HEK293 (cell line): Measurements from ENCODE around the gene ARID1A.

Source experiments
- CTCF ChIA-PET: fragments of 350-600 bp; formaldehyde crosslinking; extraction: SDS; loops from one replicate; lab custom pipeline; 2021; ENCODE audit warnings: antibody characterized with exemption; lab: Yijun Ruan, JAX
- POLR2A ChIA-PET: fragments of 300-600 bp; formaldehyde crosslinking; extraction: SDS; loops from one replicate; lab custom pipeline; 2020; ENCODE audit warnings: antibody characterized with exemption, inconsistent platforms; lab: Yijun Ruan, JAX
- H3K27ac ChIP-seq: fragments of 200-500 bp; sonication (Bioruptor generic); 2 replicates; pipeline ENCODE4 v1.5.1; 2014; ENCODE audit warnings: low read depth, low read length, control low read depth, inconsistent platforms; ENCODE audit errors: extremely low read depth
- H3K36me3 ChIP-seq, 2 experiments: fragments of 200-500 bp in 1 of 2; sonication (Bioruptor generic) in 1 of 2; 1 replicate in 1 of 2; 2 replicates in 1 of 2; pipeline ENCODE4 v1.5.1; 2014 to 2017; ENCODE audit warnings: inconsistent platforms in 2 of 2, low read length in 2 of 2; ENCODE audit not compliant: control insufficient read depth in 2 of 2, insufficient read depth in 1 of 2
- H3K4me1 ChIP-seq: fragments of 200-500 bp; sonication (Bioruptor generic); 2 replicates; pipeline ENCODE4 v1.5.1; 2014; ENCODE audit warnings: mild to moderate bottlenecking, low read length, inconsistent platforms; ENCODE audit not compliant: control insufficient read depth, insufficient read depth
- H3K4me3 ChIP-seq: 2 replicates; pipeline ENCODE4 v1.5.1; 2011; ENCODE audit warnings: low read depth, mild to moderate bottlenecking, control low read depth, low read length, moderate library complexity
- H3K9me3 ChIP-seq: fragments of 200-500 bp; sonication (Bioruptor generic); 2 replicates; pipeline ENCODE4 v1.5.1; 2014; ENCODE audit warnings: low read depth, low read length, inconsistent platforms; ENCODE audit not compliant: control insufficient read depth, insufficient read depth
- ZIC2 ChIP-seq: fragments of 450-650 bp; formaldehyde crosslinking; IDR thresholded peaks from 2 replicates; pipeline ENCODE4 v1.5.1; 2016; ENCODE audit warnings: missing biosample characterization, missing genetic modification characterization
- ZNF146 ChIP-seq: fragments of 450-650 bp; formaldehyde crosslinking; IDR thresholded peaks from 2 replicates; pipeline ENCODE4 v1.5.1; 2016; ENCODE audit warnings: missing biosample characterization, missing genetic modification characterization
- ZNF148 ChIP-seq: fragments of 450-650 bp; formaldehyde crosslinking; IDR thresholded peaks from 2 replicates; pipeline ENCODE4 v1.5.0; 2017; ENCODE audit warnings: missing biosample characterization, missing genetic modification characterization, borderline replicate concordance
- ZNF155 ChIP-seq: fragments of 450-650 bp; formaldehyde crosslinking; IDR thresholded peaks from 2 replicates; pipeline ENCODE4 v1.5.1; 2016; ENCODE audit warnings: missing biosample characterization, missing genetic modification characterization
- ZNF157 ChIP-seq: fragments of 450-650 bp; formaldehyde crosslinking; IDR thresholded peaks from 2 replicates; pipeline ENCODE4 v1.5.1; 2016; ENCODE audit warnings: missing biosample characterization, missing genetic modification characterization
- ZNF184 ChIP-seq: fragments of 450-650 bp; IDR thresholded peaks from 2 replicates; pipeline ENCODE4 v1.5.1; 2018; ENCODE audit warnings: missing biosample characterization, mild to moderate bottlenecking, missing genetic modification characterization
- ZNF302 ChIP-seq: fragments of 450-650 bp; formaldehyde crosslinking; IDR thresholded peaks from 2 replicates; pipeline ENCODE4 v1.5.1; 2016; ENCODE audit warnings: missing biosample characterization, missing genetic modification characterization, low read depth
- ZNF391 ChIP-seq: fragments of 450-650 bp; formaldehyde crosslinking; IDR thresholded peaks from 2 replicates; pipeline ENCODE4 v1.5.1; 2016; ENCODE audit warnings: low read depth, missing biosample characterization, missing genetic modification characterization, borderline replicate concordance
- ZNF473 ChIP-seq: fragments of 450-650 bp; formaldehyde crosslinking; IDR thresholded peaks from 2 replicates; pipeline ENCODE4 v1.5.1; 2017; ENCODE audit warnings: missing biosample characterization, missing genetic modification characterization
- ZNF596 ChIP-seq: fragments of 450-650 bp; IDR thresholded peaks from 2 replicates; pipeline ENCODE4 v1.5.0; 2018; ENCODE audit warnings: missing biosample characterization, mild to moderate bottlenecking, missing genetic modification characterization, moderate library complexity
- ZNF610 ChIP-seq: fragments of 450-650 bp; formaldehyde crosslinking; IDR thresholded peaks from 2 replicates; pipeline ENCODE4 v1.5.1; 2016; ENCODE audit warnings: missing biosample characterization, missing genetic modification characterization, borderline replicate concordance
- ZNF664 ChIP-seq: fragments of 450-650 bp; formaldehyde crosslinking; IDR thresholded peaks from 2 replicates; pipeline ENCODE4 v1.5.1; 2016; ENCODE audit warnings: missing biosample characterization, missing genetic modification characterization
- ZSCAN16 ChIP-seq: fragments of 450-650 bp; formaldehyde crosslinking; IDR thresholded peaks from 2 replicates; pipeline ENCODE4 v1.5.1; 2016; ENCODE audit warnings: missing biosample characterization, missing genetic modification characterization
- TF ChIP-seq, protein P1 (sequence below): IDR thresholded peaks from 2 replicates; pipeline ENCODE4 v1.6.1; 2011; ENCODE audit warnings: mild to moderate bottlenecking, low read depth, low read length, borderline replicate concordance
- TF ChIP-seq, protein P2 (sequence below): fragments of 450-650 bp; formaldehyde crosslinking; IDR thresholded peaks from 2 replicates; pipeline ENCODE4 v1.5.1; 2017; ENCODE audit warnings: missing biosample characterization, missing genetic modification characterization
- TF ChIP-seq, protein P3 (sequence below): fragments of 450-650 bp; formaldehyde crosslinking; IDR thresholded peaks from 2 replicates; pipeline ENCODE4 v1.5.1; 2016; ENCODE audit warnings: missing biosample characterization, missing genetic modification characterization
- TF ChIP-seq, protein P4 (sequence below): fragments of 450-650 bp; formaldehyde crosslinking; IDR thresholded peaks from 2 replicates; pipeline ENCODE4 v1.5.1; 2017; ENCODE audit warnings: missing biosample characterization, mild to moderate bottlenecking, missing genetic modification characterization, moderate library complexity

The ARID1A gene

GRCh38 chr1:26724926-26725325, 29.1 kb downstream of the ARID1A start:
- Histone ChIP-seq H3K4me3 (no peak overlapping the region), H3K9me3 (no peaks in the 10 kb centered on the region), H3K36me3 (peaks cover 0 to 14% of the 10 kb centered on the region in 2 experiments; a peak in 2 of 3 replicates), H3K27ac (no peak overlapping the region), H3K4me1 (peaks cover 13% of the 10 kb centered on the region)
- ChIA-PET POLR2A (no interaction called here), CTCF (interaction anchor here (1.0 to 2.0 kb wide), 3 partner anchors 46 to 123 kb away, joined by 3 to 8 read pairs (median 4); no protein-coding TSS in a partner anchor)
- no peak for TF ChIP-seq ZNF391 (tag by site-specific recombination)
- TF ChIP-seq ZNF610 (tag by site-specific recombination) = no peak
- no peak for TF ChIP-seq ZNF146 (tag by site-specific recombination)
- TF ChIP-seq ZNF596 (tag by site-specific recombination) = no peak
- TF ChIP-seq ZNF473 (tag by site-specific recombination) = no peak
- TF ChIP-seq, protein P1, sequence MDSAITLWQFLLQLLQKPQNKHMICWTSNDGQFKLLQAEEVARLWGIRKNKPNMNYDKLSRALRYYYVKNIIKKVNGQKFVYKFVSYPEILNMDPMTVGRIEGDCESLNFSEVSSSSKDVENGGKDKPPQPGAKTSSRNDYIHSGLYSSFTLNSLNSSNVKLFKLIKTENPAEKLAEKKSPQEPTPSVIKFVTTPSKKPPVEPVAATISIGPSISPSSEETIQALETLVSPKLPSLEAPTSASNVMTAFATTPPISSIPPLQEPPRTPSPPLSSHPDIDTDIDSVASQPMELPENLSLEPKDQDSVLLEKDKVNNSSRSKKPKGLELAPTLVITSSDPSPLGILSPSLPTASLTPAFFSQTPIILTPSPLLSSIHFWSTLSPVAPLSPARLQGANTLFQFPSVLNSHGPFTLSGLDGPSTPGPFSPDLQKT = no peak
- TF ChIP-seq, protein P2, sequence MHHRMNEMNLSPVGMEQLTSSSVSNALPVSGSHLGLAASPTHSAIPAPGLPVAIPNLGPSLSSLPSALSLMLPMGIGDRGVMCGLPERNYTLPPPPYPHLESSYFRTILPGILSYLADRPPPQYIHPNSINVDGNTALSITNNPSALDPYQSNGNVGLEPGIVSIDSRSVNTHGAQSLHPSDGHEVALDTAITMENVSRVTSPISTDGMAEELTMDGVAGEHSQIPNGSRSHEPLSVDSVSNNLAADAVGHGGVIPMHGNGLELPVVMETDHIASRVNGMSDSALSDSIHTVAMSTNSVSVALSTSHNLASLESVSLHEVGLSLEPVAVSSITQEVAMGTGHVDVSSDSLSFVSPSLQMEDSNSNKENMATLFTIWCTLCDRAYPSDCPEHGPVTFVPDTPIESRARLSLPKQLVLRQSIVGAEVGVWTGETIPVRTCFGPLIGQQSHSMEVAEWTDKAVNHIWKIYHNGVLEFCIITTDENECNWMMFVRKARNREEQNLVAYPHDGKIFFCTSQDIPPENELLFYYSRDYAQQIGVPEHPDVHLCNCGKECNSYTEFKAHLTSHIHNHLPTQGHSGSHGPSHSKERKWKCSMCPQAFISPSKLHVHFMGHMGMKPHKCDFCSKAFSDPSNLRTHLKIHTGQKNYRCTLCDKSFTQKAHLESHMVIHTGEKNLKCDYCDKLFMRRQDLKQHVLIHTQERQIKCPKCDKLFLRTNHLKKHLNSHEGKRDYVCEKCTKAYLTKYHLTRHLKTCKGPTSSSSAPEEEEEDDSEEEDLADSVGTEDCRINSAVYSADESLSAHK = no peak
- TF ChIP-seq ZSCAN16 (tag by site-specific recombination) = no peak
- TF ChIP-seq ZNF155 (tag by site-specific recombination) = no peak
- TF ChIP-seq ZIC2 (tag by site-specific recombination) = no peak
- no peak for TF ChIP-seq ZNF184 (tag by site-specific recombination)
- TF ChIP-seq ZNF664 (tag by site-specific recombination) = no peak
- no peak for TF ChIP-seq ZNF157 (tag by site-specific recombination)
- TF ChIP-seq ZNF302 (tag by site-specific recombination) = no peak
- TF ChIP-seq, protein P3, sequence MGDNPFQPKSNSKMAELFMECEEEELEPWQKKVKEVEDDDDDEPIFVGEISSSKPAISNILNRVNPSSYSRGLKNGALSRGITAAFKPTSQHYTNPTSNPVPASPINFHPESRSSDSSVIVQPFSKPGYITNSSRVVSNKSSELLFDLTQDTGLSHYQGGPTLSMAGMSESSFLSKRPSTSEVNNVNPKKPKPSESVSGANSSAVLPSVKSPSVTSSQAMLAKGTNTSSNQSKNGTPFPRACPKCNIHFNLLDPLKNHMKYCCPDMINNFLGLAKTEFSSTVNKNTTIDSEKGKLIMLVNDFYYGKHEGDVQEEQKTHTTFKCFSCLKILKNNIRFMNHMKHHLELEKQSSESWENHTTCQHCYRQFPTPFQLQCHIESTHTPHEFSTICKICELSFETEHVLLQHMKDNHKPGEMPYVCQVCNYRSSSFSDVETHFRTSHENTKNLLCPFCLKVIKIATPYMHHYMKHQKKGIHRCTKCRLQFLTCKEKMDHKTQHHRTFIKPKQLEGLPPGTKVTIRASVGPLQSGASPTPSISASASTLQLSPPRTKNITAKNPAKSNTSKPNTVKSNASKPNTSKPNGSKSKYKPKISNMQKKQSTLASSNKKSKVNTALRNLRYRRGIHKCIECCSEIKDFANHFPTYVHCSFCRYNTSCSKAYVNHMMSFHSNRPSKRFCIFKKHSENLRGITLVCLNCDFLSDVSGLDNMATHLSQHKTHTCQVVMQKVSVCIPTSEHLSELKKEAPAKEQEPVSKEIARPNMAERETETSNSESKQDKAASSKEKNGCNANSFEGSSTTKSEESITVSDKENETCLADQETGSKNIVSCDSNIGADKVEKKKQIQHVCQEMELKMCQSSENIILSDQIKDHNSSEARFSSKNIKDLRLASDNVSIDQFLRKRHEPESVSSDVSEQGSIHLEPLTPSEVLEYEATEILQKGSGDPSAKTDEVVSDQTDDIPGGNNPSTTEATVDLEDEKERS (tag by site-specific recombination) = no peak
- TF ChIP-seq ZNF148 = no peak
- TF ChIP-seq, protein P4, sequence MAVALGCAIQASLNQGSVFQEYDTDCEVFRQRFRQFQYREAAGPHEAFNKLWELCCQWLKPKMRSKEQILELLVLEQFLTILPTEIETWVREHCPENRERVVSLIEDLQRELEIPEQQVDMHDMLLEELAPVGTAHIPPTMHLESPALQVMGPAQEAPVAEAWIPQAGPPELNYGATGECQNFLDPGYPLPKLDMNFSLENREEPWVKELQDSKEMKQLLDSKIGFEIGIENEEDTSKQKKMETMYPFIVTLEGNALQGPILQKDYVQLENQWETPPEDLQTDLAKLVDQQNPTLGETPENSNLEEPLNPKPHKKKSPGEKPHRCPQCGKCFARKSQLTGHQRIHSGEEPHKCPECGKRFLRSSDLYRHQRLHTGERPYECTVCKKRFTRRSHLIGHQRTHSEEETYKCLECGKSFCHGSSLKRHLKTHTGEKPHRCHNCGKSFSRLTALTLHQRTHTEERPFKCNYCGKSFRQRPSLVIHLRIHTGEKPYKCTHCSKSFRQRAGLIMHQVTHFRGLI (tag by site-specific recombination) = no peak
